GM12873 (cell line): Measurements from ENCODE around the gene S100A6.

Experiments used
- CTCF ChIP-seq: IDR thresholded peaks from 2 replicates; pipeline ENCODE4 v1.5.1; 2012; ENCODE audit warnings: low read depth, mild to moderate bottlenecking, moderate library complexity, low read length, control low read depth; ENCODE audit not compliant: insufficient read depth; ENCODE audit errors: missing control alignments

S100A6 gene

GRCh38 chr1:153525088-153525728, 10.6 kb downstream of the S100A6 start:
- TF ChIP-seq CTCF, result no peak

GRCh38 chr1:153520818-153521476, 14.8 kb downstream of the S100A6 start:
- no peak for TF ChIP-seq CTCF

DNA sequence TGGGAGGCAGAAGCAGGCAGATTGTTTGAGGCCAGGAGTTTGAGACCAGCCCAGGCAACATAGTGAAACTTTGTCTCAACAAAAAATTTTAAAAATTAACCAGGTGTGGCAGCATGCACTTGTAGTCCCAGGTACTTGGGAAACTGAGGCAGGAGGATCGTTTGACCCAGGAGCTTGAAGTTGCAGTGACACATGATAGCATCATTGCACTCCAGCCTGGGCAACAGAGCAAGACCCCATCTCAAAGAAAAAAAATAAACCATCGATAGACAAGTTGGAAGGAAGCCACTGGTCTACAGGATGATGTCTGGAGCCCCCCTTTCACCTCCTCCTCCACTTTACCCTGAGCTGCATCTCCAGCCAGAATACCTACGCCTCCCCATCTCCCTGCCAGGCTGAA, 16.5 kb downstream of the S100A6 start:
- no peak for TF ChIP-seq CTCF

- TF ChIP-seq CTCF, result no peak
Observed at GRCh38 chr1:153515504-153516394, 20.0 kb downstream of the S100A6 start.

DNA sequence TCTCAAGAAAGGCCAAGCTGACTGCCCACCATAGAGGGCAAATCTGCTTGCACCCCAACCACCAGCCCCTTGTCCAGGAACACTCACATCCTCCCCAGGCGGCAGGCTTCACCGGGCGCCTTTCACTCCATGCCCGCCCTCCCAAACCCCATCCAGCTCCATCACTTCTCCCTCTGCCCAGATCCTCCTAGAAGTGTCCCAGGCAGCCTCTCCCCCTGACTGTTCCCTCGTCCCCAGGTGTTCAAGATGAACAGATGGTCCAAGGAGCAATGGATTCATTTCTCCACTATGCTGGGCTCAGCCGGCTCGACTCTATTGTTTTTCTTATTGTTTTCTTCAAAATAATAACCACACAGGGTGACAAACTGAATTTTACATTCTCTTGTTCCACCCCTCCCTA, 22.1 kb downstream of the S100A6 start:
- TF ChIP-seq CTCF, result no peak

- no peak for TF ChIP-seq CTCF
Observed at GRCh38 chr1:153513023-153513422, 22.8 kb downstream of the S100A6 start.

DNA sequence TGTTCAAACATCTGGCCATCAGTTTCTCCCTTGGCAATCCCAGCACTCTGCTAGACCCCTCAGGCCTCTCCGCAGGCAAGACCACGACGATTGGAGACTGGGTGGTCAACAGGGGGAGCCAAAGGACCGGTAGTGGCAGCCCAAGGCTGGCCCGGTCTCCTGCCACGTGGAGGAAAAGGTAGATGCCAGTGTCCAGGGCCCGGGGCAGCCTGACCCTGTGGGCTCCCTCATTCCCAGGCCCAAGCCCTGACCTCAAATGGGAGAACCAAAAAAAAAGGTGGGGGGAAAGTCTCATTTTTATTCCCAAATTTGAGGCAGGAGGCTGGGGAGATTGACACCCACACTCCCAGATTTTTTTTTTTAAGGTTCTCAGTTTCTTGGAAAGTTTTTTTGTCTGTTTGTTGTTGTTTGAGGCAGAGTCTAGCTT, 24.8 kb downstream of the S100A6 start:
- peak; percentile 96 for TF ChIP-seq CTCF
